ENCODE data around the gene MVK.

- TF ChIP-seq EP300 (IDR thresholded peaks at IDR 0.05) = no peak
- no peak for TF ChIP-seq CTCF (IDR thresholded peaks at IDR 0.05)
These were observed 26.3 kb upstream of the MVK start for GRCh38 chr12:109547286-109547685.
